ENCODE results near the gene ARSA. TPM values are rescaled to one million over a fixed set of nuclear protein-coding genes. Genes with fewer than 3 reads are reported as not detected.

The ARSA gene
- 10 to 100 TPM; 23.8 to 24.7 TPM for total RNA-seq

- H3K9me3 Mint-ChIP-seq: no peaks in the 10 kb centered on the region
- H3K27ac Mint-ChIP-seq: peak within 1 kb of the TSS; percentile 77 to 88
- peak; percentile 74 to 83 for DNase-seq (ENCODE audit: low spot score in 2 of 2)
- peak; percentile 94 to 97 for ATAC-seq
- peaks cover 4 to 10% of the 10 kb centered on the region in 2 donors for H3K36me3 Mint-ChIP-seq
Measured at GRCh38 chr22:50627642-50628542, at the start of gene ARSA. Gene ARSA (minus strand): TSS chr22:50628152. CDS start chr22:50627779, 373 bp downstream.

DNA sequence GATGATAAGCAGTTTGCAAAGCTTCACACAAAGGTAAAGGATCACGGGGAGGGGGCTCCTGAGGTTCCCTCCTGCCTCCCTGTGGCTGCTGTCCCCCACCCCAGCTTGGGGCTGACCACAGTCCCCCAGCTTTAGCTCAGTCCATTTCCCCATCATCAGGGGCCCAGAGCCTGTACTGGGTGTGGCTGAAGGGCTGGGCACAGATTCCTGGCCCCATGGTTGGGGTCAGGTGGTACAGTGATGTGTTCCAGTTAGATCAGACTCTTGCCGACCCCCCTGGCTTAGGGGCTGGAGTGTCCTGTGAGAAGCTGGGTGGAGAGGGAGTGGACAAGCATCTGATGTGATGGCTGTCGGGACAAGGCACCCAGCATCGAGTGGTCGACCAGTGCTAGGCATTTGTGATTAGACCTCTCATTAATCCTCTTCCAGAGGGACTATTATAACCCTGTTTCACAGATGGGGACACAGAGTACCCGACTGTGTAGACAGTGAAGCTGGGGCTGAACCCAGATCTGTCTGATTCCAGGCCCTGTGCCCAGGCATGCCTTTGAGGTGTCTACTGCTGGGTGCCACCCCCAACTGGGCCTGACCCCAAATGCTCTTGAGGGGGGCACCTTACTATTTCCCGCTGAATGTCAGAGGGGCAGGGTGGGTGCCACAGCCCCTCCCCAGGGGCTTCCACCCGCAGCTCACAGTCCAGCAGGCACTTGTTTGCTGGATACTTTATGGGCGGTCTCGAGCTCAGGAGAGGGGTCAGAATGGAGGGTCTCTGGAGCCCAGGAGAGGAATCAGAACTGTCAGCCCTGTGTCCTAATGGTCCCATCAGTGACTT lies 48.9 kb upstream of the ARSA start:
- Mint-ChIP-seq H3K9me3 (no peaks in the 10 kb centered on the region), H3K27ac (no peak overlapping the region), H3K36me3 (peaks cover 0 to 5% of the 10 kb centered on the region in 2 donors)
- DNase-seq (ENCODE audit: low spot score in 2 of 2): peak in 1 of 2 donors; percentile 28
- no peak for ATAC-seq

DNA sequence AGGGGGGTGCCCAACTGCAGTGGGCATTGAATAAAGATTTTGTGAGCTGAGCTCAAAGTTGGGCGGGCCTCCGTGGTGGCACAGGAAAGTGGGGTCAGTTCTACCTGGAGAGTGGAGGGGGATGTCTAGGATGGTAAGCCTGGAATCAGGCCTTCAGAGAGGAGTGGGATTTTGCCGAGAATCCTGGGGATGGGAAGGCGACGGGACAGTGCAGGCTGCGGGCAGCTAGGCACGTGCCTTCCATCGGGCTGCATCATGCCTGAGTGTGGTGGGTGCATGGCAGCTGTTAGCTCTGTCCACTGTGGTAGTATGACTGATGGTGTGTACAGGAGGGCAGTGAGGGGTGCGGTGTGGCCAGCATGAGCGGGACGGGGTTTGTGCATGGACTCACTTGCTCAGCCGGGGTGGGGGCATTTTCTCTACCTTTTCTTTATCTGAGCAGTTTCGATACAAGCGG lies 48.3 kb upstream of the ARSA start:
- no peak overlapping the region for H3K27ac Mint-ChIP-seq
- H3K9me3 Mint-ChIP-seq: no peaks in the 10 kb centered on the region
- ATAC-seq (no peak), DNase-seq (ENCODE audit: low spot score in 2 of 2) (peak in 1 of 2 donors; percentile 53)
- peaks cover 0 to 5% of the 10 kb centered on the region in 2 donors for H3K36me3 Mint-ChIP-seq

DNA sequence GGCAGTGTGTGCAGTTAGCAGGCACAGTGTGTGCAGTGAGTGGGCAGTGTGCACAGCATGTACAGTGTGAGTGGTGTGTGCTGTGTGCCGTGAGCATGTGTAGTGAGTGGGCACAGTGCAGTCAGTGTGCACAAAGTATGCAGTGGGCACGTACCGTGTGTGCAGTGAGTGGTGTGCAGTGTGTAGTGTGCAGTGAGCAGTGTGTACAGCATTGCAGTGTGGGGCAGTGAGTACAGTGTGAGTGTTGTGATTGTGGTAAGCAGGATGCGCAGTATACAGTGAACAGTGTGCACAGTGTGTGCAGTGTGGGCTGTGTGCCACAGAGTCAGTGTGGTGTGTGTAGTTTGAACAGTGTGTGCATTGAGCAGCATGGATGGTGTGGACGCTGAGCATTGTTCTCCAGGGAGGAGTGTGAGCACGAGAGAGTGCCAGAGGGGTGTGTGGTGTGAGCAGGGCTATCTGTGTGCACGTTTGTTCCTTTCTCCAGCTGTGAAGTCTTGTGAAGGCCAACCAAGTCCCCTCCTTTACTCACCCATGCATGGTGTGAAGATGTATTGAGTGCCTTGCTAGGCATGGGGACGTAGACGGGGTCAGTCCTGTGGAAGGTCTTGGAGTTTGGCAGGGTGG lies 47.7 kb upstream of the ARSA start:
- H3K9me3 Mint-ChIP-seq: no peaks in the 10 kb centered on the region
- H3K36me3 Mint-ChIP-seq: peaks cover 0 to 5% of the 10 kb centered on the region in 2 donors
- ATAC-seq (peak; percentile 14 to 18), DNase-seq (ENCODE audit: low spot score in 2 of 2) (peak in 1 of 2 donors; percentile 25)
- no peak overlapping the region for H3K27ac Mint-ChIP-seq

- ATAC-seq (peak; percentile 19 to 55), DNase-seq (ENCODE audit: low spot score in 2 of 2) (peak in 1 of 2 donors; percentile 47)
- Mint-ChIP-seq H3K36me3 (peaks cover 0 to 5% of the 10 kb centered on the region in 2 donors), H3K9me3 (no peaks in the 10 kb centered on the region), H3K27ac (no peak overlapping the region)
Measured at GRCh38 chr22:50674606-50675552, 46.9 kb upstream of the ARSA start.

DNA sequence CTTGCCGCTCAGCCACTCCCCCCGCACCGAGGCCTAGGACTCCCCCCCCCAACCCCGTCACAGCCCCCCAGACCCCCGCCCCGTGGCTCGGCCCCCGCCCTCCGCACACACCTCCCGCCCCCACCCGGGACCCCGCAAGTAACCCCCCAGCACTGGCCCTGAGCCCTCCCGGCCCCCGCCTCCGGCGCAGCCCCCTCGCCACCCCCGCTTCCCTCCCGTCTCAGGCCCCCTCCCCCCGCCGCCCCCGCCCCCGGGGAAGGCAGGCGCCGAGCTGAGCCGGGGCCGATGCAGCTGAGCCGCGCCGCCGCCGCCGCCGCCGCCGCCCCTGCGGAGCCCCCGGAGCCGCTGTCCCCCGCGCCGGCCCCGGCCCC lies 46.2 kb upstream of the ARSA start:
- H3K36me3 Mint-ChIP-seq: peaks cover 0 to 5% of the 10 kb centered on the region in 2 donors
- no peak overlapping the region for H3K27ac Mint-ChIP-seq
- ATAC-seq (peak in 1 of 2 donors; percentile 24), DNase-seq (ENCODE audit: low spot score in 2 of 2) (no peak)
- no peaks in the 10 kb centered on the region for H3K9me3 Mint-ChIP-seq

DNA sequence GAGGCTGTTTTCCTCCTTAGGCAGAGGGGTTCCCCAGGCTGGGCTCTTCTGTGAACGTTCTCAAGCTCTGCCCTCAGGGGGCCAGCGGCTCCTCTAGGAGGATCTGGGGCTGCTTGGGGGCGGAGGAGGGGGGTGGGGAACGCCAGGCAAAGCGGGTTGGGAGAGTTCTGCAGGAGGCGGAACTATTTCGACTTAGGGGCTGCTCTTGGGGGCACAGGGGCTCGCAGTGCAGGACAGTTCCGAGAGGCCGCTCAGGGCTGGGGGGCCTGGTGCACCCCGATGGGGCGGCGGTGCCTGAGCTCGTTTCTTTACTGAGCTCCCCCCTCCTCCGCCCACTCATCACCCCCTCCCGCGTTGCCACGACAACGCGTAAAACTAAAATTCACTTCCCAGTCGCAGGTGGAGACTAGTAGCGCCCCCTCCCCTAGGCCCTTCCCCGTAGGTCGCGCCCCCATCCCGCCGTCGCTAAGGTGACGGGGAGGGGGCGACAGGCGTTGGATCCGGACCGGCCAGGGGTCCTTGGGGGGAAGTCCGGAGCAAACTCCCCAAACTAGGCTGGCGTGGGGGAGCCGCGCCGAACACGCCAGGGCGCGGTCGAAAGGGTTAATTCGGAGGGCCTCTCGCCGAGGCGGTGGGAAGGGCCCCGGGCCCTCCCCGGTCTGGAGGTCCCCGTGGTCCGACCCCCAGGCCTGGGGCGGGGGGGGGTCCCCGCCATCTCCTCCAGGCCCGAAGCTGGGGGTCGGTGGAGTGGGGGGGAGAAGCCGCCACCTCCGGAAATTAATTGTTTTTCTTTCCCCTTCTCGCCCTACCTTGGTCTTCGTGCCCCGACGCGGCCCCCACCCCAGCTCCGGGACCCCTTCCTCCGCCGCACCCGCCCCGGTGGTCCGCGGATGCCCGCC lies 45.5 kb upstream of the ARSA start:
- Mint-ChIP-seq H3K27ac (no peak overlapping the region), H3K9me3 (no peaks in the 10 kb centered on the region), H3K36me3 (peaks cover 0 to 5% of the 10 kb centered on the region in 2 donors)
- DNase-seq (ENCODE audit: low spot score in 2 of 2) (peak in 1 of 2 donors; percentile 49), ATAC-seq (no peak)

GRCh38 chr22:50672471-50673230 lies 44.7 kb upstream of the ARSA start, which contains the start of gene SHANK3:
Gene SHANK3 (plus strand): TSS chr22:50672823.
- DNase-seq (ENCODE audit: low spot score in 2 of 2) (no peak), ATAC-seq (no peak)
- no peak within 1 kb of the TSS for H3K27ac Mint-ChIP-seq
- no peaks in the 10 kb centered on the region for H3K9me3 Mint-ChIP-seq
- H3K36me3 Mint-ChIP-seq: peaks cover 0 to 5% of the 10 kb centered on the region in 2 donors

GRCh38 chr22:50672041-50672440 lies 44.1 kb upstream of the ARSA start:
- peaks cover 0 to 5% of the 10 kb centered on the region in 2 donors for H3K36me3 Mint-ChIP-seq
- ATAC-seq: no peak
- H3K27ac Mint-ChIP-seq: no peak overlapping the region
- DNase-seq (ENCODE audit: low spot score in 2 of 2): no peak
- H3K9me3 Mint-ChIP-seq: no peaks in the 10 kb centered on the region

GRCh38 chr22:50671641-50672040 lies 43.7 kb upstream of the ARSA start:
- no peak for ATAC-seq

DNA sequence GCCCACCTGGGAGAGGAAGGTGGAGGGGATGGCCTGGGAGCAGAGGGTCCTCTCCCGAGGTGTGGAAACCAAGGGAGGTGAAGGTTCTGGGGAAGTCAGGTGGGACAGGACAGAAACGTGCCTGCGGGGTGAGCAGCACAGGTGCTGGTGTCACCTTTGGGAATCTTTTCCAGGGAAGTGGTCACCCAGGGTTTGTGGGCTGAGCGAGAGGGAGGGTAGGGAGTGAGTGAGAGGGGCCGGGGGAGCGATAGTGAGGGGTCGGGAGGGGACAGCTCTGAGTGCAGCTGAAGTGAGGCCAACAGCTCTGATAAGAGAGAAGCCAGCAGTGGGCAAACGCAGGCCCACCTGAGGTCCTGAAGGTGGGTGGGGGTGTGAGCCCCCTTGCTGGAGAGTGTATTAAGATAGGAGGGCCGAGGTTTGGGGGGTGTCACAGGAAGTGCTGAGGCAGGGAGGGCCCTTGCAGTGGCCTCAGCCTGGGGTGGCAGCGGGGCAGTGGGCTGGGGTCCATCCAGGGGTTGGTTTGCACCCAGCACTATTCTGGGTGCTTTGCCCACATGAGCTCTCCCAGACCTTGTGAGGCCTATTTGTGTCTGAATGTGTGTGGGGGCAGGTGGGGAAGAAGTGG lies 43.1 kb upstream of the ARSA start:
- Mint-ChIP-seq H3K36me3 (peaks cover 0 to 5% of the 10 kb centered on the region in 2 donors), H3K27ac (no peak overlapping the region), H3K9me3 (no peaks in the 10 kb centered on the region)
- ATAC-seq: no peak
- DNase-seq (ENCODE audit: low spot score in 2 of 2): no peak

More at GRCh38 chr22:50671641-50672040, 43.7 kb upstream of the ARSA start:
- DNase-seq (ENCODE audit: low spot score in 2 of 2): no peak
- Mint-ChIP-seq H3K9me3 (no peaks in the 10 kb centered on the region), H3K36me3 (peaks cover 0 to 5% of the 10 kb centered on the region in 2 donors), H3K27ac (no peak overlapping the region)

DNA sequence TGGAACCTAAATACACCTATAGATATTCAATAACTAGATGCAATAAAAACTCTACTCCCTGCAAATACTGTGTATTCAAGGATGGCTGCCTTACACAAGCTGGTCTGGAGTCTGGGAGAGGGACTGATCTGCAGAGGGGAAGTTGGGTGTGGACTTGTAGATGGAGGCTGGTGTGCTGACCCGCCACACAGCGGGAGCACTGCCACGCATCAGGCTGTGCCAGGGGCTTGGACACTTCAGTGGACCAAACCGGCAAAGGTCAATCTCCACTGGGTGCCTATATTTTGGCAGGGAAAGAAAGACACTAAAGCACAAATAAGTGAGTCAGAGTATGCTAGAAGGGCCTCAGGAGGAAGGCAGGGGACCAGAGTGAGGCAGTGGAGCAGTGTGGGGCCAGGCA lies 42.6 kb upstream of the ARSA start:
- no peaks in the 10 kb centered on the region for H3K9me3 Mint-ChIP-seq
- no peak for DNase-seq (ENCODE audit: low spot score in 2 of 2)
- H3K36me3 Mint-ChIP-seq: peaks cover 0 to 5% of the 10 kb centered on the region in 2 donors

GRCh38 chr22:50665738-50666137 lies 37.8 kb upstream of the ARSA start:
- no peaks in the 10 kb centered on the region for H3K9me3 Mint-ChIP-seq
- H3K36me3 Mint-ChIP-seq: no peaks in the 10 kb centered on the region
- ATAC-seq: no peak
- DNase-seq (ENCODE audit: low spot score in 2 of 2): no peak
- H3K27ac Mint-ChIP-seq: no peak overlapping the region

More for the DNA sequence above, 42.6 kb upstream of the ARSA start:
- no peak overlapping the region for H3K27ac Mint-ChIP-seq
- no peak for ATAC-seq

GRCh38 chr22:50665212-50665611 lies 37.3 kb upstream of the ARSA start:
- H3K27ac Mint-ChIP-seq: no peak overlapping the region

More at GRCh38 chr22:50665212-50665611, 37.3 kb upstream of the ARSA start:
- no peak for ATAC-seq
- DNase-seq (ENCODE audit: low spot score in 2 of 2): no peak
- Mint-ChIP-seq H3K36me3 (no peaks in the 10 kb centered on the region), H3K9me3 (no peaks in the 10 kb centered on the region)

Measured in activated naive CD4-positive, alpha-beta T cell treated with anti-CD3 and anti-CD28 coated beads, Interleukin-2, amount 50 U/mL, for 72 hours (primary cell).